NCI-H2029 (cell line): ENCODE measurements around the gene PGAM5.

Experiments used
- DNase-seq: peaks from one replicate; lab custom pipeline; 2025; lab: John Stamatoyannopoulos, UW

Gene PGAM5

GRCh38 chr12:132720606-132721345, 10.1 kb downstream of the PGAM5 start:
- DNase-seq, result no peak

- no peak for DNase-seq
These were observed 12.5 kb downstream of the PGAM5 start for GRCh38 chr12:132723015-132723763.

GRCh38 chr12:132723764-132724140, 13.1 kb downstream of the PGAM5 start:
- DNase-seq, result no peak

DNA sequence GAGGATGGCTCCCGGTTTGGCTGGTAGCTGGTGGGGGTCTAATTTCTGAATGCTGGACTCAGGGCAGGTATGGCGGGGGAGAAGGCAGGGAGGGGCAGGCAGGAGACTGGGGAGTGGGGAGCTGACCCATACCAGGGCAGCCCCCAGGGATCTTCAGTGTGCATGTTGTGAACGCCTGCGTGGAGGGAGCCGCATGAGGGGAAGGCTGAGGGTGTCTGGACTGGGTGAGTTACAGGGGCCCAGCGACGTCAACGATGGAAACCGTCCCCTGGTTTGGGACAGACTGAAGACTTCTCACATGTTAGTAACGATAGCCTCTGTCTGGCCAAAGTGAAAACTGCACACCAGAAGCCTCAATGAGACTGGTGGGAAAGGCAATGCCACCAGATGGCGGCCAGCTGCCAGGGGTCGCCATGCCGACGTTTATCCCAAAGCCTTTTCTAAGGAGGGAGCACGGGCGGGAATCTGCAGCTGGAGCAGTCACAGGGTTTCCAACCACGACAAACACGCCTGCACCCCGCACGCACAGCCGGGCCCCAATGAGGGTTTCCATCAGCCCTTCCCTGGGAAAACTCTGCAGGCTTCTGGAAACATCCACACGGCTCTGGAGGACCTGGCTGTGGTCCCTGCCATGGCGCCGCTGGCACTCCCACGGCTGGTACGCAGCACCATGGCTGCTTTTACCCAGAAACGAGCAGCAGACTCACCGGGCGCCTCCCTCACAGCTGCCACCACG, 14.0 kb downstream of the PGAM5 start:
- no peak for DNase-seq

DNA sequence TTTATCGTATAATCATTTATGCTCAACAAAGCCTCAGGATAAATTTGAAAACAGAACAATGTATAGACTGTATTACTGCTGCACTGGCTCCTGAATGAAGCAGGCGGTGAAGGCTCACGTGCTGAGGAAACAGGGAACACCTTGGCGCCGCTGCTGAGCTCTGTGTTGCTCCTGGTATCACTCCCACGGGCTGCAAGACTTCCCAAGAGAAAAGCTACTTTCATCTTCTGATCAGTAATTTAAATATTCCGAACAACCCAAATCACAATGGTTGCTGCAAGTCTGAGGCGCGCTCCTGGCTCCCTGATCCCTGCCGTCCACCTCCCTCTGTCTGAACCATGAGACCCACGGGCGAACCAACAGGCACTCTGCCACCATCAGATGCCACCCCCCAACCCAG, 15.7 kb downstream of the PGAM5 start:
- no peak for DNase-seq

- no peak for DNase-seq
These were observed 16.6 kb downstream of the PGAM5 start for GRCh38 chr12:132727091-132727794.

DNA sequence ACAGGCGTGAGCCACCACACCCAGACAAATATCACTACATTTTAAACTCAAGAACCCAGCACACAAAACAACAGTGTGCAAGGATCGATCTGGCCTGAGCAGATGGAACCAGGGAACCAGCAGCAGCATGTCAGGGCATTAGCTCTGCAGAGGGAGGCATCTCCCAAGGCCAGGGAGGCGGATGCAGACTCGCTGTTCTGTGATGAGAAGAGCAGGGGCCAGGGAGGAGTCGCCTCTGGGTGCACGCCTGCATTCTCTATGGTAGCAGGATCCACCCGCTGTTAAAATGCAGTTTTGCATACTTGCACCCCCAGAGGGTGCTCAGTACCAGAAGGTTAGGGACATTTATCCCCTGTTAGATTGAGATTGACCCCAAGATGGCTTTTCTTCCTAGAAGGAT, 17.9 kb downstream of the PGAM5 start:
- DNase-seq, result no peak

DNA sequence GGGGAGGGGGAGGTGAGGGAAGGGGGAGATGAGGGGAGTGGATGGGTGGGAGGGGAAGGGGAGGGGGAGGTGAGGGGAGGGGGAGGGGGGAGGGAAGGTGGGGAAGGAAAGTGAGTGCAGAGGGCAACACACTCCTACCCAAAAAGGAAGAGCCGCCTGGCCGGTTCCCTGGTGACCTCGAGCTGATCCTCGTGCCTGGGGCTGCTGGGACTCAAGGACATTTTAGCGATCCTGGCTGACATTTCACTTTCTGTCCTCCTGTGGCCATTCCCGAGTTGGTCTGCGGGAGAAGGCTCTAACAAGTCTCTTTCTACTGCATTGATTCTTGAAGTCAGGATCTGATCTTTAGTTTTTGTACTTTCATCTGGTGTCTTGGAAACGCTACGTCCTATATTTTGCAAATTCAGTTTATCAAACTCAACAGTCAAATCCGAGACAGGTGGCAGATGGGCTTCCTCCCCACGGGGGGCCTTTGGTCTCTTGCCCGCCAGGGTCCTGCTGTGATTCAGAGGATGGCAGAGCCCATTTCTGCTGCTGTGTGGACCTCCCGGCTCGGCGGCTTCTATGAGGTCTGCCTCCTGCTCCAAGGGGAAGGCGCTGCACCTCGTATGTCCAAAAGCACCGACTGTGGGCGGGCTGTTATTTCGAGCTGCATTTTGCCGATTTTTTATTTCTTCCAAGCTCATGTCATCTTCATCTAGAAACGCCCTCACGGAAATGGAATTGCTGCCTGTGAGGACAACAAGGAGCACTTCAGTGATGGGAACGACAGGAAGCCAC, 19.1 kb downstream of the PGAM5 start:
- DNase-seq, result no peak

GRCh38 chr12:132730353-132730752, 19.7 kb downstream of the PGAM5 start:
- no peak for DNase-seq

- no peak for DNase-seq
These were observed 20.9 kb downstream of the PGAM5 start for GRCh38 chr12:132731574-132731973.

DNA sequence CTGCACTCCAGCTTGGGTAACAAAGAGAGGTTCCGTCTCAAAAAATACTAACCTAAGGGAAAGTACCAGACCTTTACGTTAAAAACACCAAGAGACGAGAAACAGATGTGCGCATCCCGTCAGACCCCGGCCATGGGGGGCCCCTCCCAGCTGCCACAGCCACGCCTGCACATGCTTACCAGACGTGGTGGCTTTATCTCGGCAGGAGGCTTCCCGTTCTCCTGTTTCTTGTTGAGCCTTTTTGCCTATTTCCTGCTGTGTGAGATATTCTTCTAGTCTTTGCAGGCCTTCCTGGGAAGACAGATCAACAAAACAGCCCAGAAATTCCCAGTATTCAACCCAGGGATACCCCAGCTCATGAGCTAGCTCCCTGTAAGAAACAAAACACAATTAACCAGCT, 23.6 kb downstream of the PGAM5 start:
- no peak for DNase-seq

DNA sequence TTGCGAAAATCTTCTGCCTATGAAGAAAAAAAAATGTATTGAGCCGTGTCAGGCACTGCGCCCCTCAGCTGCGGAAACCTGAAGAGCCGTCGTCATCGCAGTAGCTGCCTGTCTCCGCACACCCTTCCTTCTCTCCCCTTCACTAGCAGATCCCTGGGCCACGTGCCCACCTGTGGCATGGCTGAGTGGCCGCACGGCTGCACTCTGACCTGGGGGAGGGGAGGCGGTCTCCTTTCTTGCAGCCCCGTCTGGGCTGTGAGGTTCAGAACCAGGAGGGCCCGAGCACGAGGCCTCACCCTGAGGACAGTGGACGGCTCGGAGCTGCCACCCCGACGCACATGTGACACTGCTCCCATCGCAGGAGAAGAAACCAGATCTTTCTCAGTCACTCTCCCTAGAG, 24.9 kb downstream of the PGAM5 start:
- no peak for DNase-seq

DNA sequence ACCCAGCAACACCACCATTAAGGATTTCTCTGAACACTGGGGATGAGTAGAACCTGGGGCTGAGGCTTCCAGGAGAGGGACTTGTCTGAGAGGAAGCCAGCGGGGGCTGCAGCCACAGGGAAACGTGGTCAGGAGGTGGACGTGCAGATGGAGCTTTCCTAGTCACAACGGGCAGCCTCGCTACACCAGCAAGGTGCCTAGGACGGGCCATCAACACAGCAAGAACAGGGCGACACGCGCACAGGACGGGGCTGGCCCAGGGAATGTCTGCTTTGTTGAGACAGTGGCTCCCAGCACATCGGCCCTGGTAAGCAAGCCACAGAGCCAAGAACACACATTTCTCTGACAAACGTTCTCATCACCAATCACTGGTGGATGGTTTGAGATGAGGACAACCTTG, 25.7 kb downstream of the PGAM5 start:
- DNase-seq, result no peak

DNA sequence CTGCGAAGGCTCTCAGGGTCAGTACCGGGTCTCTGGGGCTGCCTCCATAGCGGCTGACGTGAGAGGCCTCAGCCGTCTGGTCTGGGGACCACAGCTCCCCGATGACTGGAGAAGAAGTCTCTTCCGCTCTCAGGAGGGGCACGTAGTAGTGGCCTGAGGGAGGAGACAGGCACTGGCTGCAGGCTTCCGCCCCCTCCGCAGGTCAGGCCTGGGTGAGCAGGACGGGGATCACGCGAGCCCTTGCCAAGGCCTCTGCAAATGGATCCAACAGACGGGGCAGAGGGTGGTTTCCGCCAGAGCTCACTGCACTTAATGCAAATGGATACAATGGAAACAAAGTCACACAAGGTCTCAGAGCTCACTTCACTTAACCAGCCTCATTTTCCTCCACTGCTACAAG, 26.3 kb downstream of the PGAM5 start:
- no peak for DNase-seq

DNA sequence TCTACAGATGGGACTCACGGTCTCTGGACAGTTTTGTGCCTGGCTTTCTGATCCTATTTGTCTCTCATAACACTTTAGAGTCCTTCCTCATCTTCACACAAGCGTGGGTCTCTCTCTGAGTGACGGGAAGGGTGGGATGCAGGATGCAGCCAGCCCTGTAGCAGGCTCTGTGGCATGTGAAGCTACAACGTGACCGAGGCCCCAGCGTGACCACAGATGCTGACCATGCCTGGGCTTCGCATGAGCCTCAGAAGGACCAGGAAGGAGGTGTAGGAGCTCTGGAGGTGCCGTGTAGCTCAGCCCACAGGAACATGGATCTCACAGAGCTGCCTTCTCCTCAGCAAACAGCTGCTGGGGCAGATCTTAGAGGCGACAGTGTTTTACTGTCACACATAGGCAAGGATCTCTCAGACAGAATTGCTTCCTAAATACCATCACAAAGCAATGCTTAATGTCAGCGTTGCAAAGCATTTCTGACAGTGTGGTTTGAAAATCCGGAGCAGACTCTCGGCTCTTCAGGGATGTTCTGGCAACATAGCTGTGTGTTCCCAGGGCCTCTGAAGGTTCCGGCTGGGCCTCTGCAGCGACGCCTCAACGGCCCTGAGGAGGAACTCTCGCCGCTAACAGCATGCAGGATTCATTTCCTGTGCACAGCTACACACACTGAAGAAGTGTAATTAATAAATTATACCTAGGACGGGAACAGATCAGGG, 29.1 kb downstream of the PGAM5 start:
- no peak for DNase-seq

DNA sequence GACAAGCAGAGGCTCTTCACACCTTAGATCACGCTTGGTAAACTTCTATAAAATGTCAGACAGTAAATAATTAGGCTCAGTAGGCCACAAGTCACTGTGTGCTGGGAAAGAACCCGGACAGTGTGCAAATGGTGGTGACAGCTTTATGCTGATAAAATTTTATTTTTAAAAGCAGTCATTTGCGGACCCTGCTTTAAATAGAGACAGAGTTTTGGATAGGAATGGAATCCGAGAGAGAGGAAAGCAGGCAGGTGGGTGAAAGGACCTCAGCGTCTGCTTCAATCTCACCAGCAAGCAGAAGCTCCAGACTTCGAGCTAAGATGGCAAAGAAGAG, 29.6 kb downstream of the PGAM5 start:
- DNase-seq, result no peak

GRCh38 chr12:132740652-132741051, 30.0 kb downstream of the PGAM5 start:
- DNase-seq, result no peak

GRCh38 chr12:132741620-132742019, 31.0 kb downstream of the PGAM5 start:
- no peak for DNase-seq

- no peak for DNase-seq
These were observed 33.2 kb downstream of the PGAM5 start for GRCh38 chr12:132743831-132744230.

GRCh38 chr12:132746613-132747012, 36.0 kb downstream of the PGAM5 start:
- no peak for DNase-seq

DNA sequence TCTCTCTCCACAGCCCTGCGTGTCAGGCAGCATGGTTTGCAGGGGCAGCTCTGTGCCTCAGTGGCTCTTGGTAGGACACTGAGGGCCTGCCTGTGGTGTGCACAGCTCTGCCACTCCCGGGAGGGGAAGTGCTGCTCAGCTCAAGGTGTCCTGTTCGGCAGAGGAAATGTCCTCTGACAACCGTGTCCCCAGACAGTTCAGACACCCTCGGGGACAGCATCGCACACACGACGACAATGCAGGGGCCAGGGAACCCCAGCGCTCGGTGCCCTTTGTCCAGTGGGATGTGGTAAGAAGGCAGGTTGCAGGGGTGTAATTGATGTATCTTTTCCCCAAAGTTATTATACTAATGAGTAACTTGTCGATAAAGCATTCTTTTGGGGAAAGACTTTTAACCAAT, 36.8 kb downstream of the PGAM5 start:
- no peak for DNase-seq
